Gastrocnemius medialis (tissue), 4 donors: ENCODE results near the gene ABCC8. TPM values are rescaled to one million over a fixed set of nuclear protein-coding genes. Genes with fewer than 3 reads are reported as not detected.

Experiments used
- ATAC-seq, 2 donors: fragments of 150-250 bp; one replicate each; pipeline ENCODE4 v1.9.1; 2016
- DNase-seq, 2 donors: peaks; one replicate each; pipeline ENCODE4 v3.0.0-alpha.2; 2019
- H3K27ac ChIP-seq, 4 donors: fragments of 200-600 bp; sonication (generic); 1 replicate in 1 of 4; 2 replicates in 3 of 4; pipeline ENCODE4 v1.5.1; 2016 to 2018; ENCODE audit warnings: mild to moderate bottlenecking in 2 of 4, moderate library complexity in 1 of 4
- H3K27me3 ChIP-seq, 3 donors: fragments of 200-600 bp; sonication (generic) in 2 of 3; 1 replicate in 1 of 3; 2 replicates in 2 of 3; pipeline versions ENCODE4 v1.5.1 to v1.6.0; 2016 to 2019; ENCODE audit warnings: mild to moderate bottlenecking in 1 of 3, moderate library complexity in 1 of 3
- H3K36me3 ChIP-seq, 2 donors: fragments of 200-600 bp; sonication (generic) in 1 of 2; one replicate each; pipeline ENCODE4 v1.5.1; 2017 to 2018
- H3K4me1 ChIP-seq, 2 donors: fragments of 200-600 bp; sonication (generic) in 1 of 2; one replicate each; pipeline ENCODE4 v1.5.1; 2016 to 2017; ENCODE audit warnings: mild to moderate bottlenecking in 2 of 2
- H3K4me3 ChIP-seq, 4 donors: fragments of 200-600 bp; sonication (generic) in 3 of 4; 1 replicate in 1 of 4; 2 replicates in 3 of 4; pipeline ENCODE4 v1.5.1; 2016 to 2019; ENCODE audit warnings: mild to moderate bottlenecking in 2 of 4
- H3K9me3 ChIP-seq, 3 donors: fragments of 200-600 bp; sonication (generic) in 2 of 3; 1 replicate in 1 of 3; 2 replicates in 2 of 3; pipeline ENCODE4 v1.5.1; 2016 to 2019
- POLR2A ChIP-seq, 2 donors: fragments of 450-650 bp; IDR thresholded peaks; one replicate each; pipeline ENCODE4 v1.6.1; 2017; ENCODE audit warnings: antibody characterized with exemption in 2 of 2, mild to moderate bottlenecking in 2 of 2, moderate library complexity in 2 of 2
- in situ Hi-C, 4 donors: fragments of 200-750 bp; cut with MboI; loops; one replicate each; pipeline versions ENCODE4 v1.15.0 to v1.8.0; 2017; ENCODE audit warnings: low sequenced_read_pairs in 4 of 4
- intact Hi-C: fragments of 100-400 bp; cut with DNase I; formaldehyde crosslinking; loops from one replicate; pipeline ENCODE4 v1.15.1; 2023; ENCODE audit warnings: low total_unique reads
- total RNA-seq, 4 donors: library from RNA; depleted of rRNA; stranded (reverse); fragments of >200 nt; gene quantifications; one replicate each; pipeline versions ENCODE4 v1.1.0 to v1.2.3, GENCODE V29; 2016
- TF ChIP-seq, protein P1 (sequence below), 5 experiments: fragments of 450-650 bp in 3 of 5; fragments of 200-600 bp in 2 of 5; sonication (generic) in 2 of 5; IDR thresholded peaks in 4 of 5; conservative IDR thresholded peaks in 1 of 5; 1 replicate in 4 of 5; 2 replicates in 1 of 5; pipeline ENCODE4 v1.5.1; 2016 to 2019; ENCODE audit warnings: antibody characterized with exemption in 5 of 5, mild to moderate bottlenecking in 3 of 5, moderate library complexity in 3 of 5

The ABCC8 gene
- total RNA-seq, 4 donors from 2014 or later = 0.33 to 4.0 (median 1.1) TPM

DNA sequence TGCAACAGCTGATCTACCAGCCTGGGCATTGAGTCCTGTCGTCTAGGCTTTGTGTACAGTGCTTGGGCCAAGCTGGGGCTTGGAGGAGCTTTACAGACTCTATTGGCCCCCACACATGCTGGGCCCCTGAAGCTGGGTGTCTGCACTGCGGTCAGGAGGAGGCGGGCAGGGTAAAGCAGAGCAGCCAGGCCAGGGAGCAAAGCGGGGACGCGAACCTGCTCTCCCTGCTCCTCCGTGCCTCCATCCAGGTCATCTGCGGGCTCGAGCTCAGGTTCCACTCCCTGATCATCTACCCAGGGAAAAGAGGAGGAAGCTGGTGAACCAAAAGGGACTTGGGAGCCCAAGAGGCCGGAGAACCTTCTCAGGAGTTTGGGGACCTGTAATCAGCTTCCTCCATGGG, 40.5 kb upstream of the ABCC8 start:
- in situ Hi-C loops (loop anchor here in 2 of 4 donors (25.0 kb wide), 1 partner anchor 280 kb away; no protein-coding TSS in a partner anchor), intact Hi-C loops (no loop called here)
- DNase-seq = no peak
- Histone ChIP-seq H3K4me3 (no peak overlapping the region), H3K4me1 (no peaks in the 10 kb centered on the region), H3K36me3 (no peaks in the 10 kb centered on the region), H3K27ac (no peak overlapping the region), H3K9me3 (no peaks in the 10 kb centered on the region), H3K27me3 (no peaks in the 10 kb centered on the region)
- TF ChIP-seq, protein P1, sequence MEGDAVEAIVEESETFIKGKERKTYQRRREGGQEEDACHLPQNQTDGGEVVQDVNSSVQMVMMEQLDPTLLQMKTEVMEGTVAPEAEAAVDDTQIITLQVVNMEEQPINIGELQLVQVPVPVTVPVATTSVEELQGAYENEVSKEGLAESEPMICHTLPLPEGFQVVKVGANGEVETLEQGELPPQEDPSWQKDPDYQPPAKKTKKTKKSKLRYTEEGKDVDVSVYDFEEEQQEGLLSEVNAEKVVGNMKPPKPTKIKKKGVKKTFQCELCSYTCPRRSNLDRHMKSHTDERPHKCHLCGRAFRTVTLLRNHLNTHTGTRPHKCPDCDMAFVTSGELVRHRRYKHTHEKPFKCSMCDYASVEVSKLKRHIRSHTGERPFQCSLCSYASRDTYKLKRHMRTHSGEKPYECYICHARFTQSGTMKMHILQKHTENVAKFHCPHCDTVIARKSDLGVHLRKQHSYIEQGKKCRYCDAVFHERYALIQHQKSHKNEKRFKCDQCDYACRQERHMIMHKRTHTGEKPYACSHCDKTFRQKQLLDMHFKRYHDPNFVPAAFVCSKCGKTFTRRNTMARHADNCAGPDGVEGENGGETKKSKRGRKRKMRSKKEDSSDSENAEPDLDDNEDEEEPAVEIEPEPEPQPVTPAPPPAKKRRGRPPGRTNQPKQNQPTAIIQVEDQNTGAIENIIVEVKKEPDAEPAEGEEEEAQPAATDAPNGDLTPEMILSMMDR (IDR thresholded peaks at IDR 0.05 in 4 of 5, conservative IDR thresholded peaks at IDR 0.05 in 1 of 5) = no peak
- TF ChIP-seq POLR2A (IDR thresholded peaks at IDR 0.05) = no peak
- no peak for ATAC-seq

DNA sequence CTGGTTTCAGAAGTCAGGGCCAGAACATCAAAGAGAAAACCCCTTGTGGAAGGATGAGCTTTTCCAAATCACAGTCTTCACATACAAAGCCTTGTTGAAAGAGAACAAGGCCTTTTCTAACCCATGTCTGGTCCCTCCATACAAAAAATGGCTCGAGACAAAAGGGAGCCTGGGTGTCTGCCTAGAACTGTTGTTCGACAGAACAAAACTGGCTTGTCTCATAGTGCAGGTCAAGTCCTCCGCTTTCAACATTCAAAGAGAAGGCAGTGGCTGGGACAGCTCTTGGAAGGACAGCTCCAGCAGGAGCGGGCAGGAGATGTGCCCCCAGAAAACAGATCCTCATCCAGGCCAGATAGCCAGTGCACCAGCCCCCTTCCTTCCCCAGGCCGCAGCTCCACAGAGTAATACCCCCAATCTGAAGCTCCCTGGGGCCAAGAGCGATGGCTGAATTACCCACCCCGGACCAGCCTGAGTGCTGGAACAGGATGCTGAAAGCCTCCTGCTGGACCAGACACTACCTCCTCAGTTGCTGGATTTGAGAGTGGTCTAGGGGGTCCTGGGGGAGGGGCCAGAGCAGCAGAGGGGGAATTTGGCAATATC, 40.0 kb upstream of the ABCC8 start:
- no peak for DNase-seq
- H3K27ac ChIP-seq = no peak overlapping the region
- TF ChIP-seq, protein P1 (IDR thresholded peaks at IDR 0.05 in 4 of 5, conservative IDR thresholded peaks at IDR 0.05 in 1 of 5) = no peak
- TF ChIP-seq POLR2A (IDR thresholded peaks at IDR 0.05) = no peak
- H3K27me3 ChIP-seq = no peaks in the 10 kb centered on the region
- no peaks in the 10 kb centered on the region for H3K4me1 ChIP-seq
- no peak overlapping the region for H3K4me3 ChIP-seq
- H3K9me3 ChIP-seq = no peaks in the 10 kb centered on the region
- no peak for ATAC-seq
- no peaks in the 10 kb centered on the region for H3K36me3 ChIP-seq
- intact Hi-C loops = no loop called here
- in situ Hi-C loops = loop anchor here in 2 of 4 donors (25.0 kb wide), 1 partner anchor 279 kb away; no protein-coding TSS in a partner anchor

DNA sequence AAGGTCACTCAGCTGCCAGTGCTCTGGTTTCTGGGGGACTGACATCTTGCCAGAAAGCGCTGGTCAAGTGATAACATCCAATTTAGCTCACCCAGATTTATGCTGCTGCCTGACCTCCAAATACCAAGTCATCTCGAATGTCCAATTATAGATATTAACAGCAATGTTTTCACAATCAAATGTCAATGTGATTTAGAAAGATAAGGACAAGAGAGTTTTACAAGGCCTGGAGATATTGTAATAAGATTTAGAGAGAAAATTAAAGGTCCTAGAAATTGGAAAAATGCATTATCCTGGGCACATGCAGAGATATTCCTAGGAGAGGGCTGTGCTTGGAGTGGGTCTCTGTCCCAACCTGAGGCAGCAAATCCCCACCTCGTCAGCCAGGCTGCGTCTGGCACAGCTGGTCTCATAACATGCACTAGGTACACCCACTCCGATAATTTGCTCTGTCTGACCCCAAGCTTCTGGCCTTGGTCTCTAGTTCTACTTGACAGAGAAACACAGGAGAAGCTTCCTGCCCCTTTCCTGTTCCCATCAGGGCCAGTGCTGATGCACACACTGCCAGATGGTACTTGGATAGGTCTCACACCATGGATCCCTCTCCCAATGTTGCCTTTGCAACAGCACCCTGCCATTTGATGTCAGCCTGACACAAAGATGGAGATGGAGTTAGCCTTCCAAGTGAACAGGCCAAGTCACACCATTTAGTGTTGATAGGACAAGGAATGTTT, 39.0 kb upstream of the ABCC8 start:
- H3K36me3 ChIP-seq = no peaks in the 10 kb centered on the region
- H3K4me1 ChIP-seq = no peaks in the 10 kb centered on the region
- no peaks in the 10 kb centered on the region for H3K9me3 ChIP-seq
- no peak overlapping the region for H3K27ac ChIP-seq
- in situ Hi-C loops = loop anchor here in 2 of 4 donors (25.0 kb wide), 1 partner anchor 278 kb away; no protein-coding TSS in a partner anchor
- TF ChIP-seq POLR2A (IDR thresholded peaks at IDR 0.05) = no peak
- TF ChIP-seq, protein P1 (IDR thresholded peaks at IDR 0.05 in 4 of 5, conservative IDR thresholded peaks at IDR 0.05 in 1 of 5) = no peak
- intact Hi-C loops = no loop called here
- DNase-seq (no peak), ATAC-seq (no peak)
- H3K4me3 ChIP-seq = no peak overlapping the region
- no peaks in the 10 kb centered on the region for H3K27me3 ChIP-seq

DNA sequence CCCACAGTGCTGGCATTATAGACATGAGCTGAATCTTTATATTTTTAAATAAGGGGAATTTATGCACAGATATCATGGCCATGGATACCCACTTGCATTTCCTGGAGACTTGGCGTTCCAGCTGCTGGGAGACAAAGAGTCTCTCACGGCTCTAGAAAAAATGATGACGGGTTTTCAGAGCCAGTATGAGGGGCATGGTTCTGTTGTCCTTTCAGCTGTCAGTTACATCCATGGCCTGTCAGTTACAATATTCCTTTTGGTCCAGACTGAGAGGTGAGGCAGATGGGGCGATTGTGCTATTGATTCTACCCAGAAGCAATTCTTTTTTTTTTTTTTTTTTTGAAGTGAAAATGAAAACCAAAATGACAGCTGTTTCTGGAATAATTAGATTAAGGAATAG, 37.8 kb upstream of the ABCC8 start:
- intact Hi-C loops = no loop called here
- Histone ChIP-seq H3K9me3 (no peaks in the 10 kb centered on the region), H3K27me3 (no peaks in the 10 kb centered on the region), H3K4me3 (no peak overlapping the region), H3K36me3 (no peaks in the 10 kb centered on the region), H3K4me1 (no peaks in the 10 kb centered on the region), H3K27ac (no peak overlapping the region)
- in situ Hi-C loops = loop anchor here in 2 of 4 donors (25.0 kb wide), 1 partner anchor 277 kb away; no protein-coding TSS in a partner anchor
- DNase-seq (no peak), ATAC-seq (no peak)
- TF ChIP-seq POLR2A (IDR thresholded peaks at IDR 0.05) = no peak
- TF ChIP-seq, protein P1 (IDR thresholded peaks at IDR 0.05 in 4 of 5, conservative IDR thresholded peaks at IDR 0.05 in 1 of 5) = no peak
